K562 (cell line): ENCODE data around the gene NPFFR1. TPM values are rescaled to one million over a fixed set of nuclear protein-coding genes. Genes with fewer than 3 reads are reported as not detected.

ENCODE experiments used
- ATAC-seq: fragments of 200-7000 bp; cut with Tn5 transposase; 3 replicates; pipeline ENCODE4 v1.9.1; 2020; ENCODE audit warnings: moderate library complexity
- BruUV-seq: library from RNA; stranded (reverse); fragments of 400-500 nt; replicated peaks from 2 replicates; lab custom pipeline; 2021; lab: Mats Ljungman, UMichigan
- CTCF ChIA-PET: fragments of 300-600 bp; formaldehyde crosslinking; extraction: SDS; loops from one replicate; lab custom pipeline; 2021; ENCODE audit warnings: low intra/inter-chr PET ratio; lab: Yijun Ruan, JAX
- POLR2A ChIA-PET: fragments of 300-600, 350-650 bp; sonication (Branson Sonifier 250); formaldehyde crosslinking; extraction: SDS; loops from one replicate; lab custom pipeline; 2021; ENCODE audit warnings: antibody characterized with exemption, inconsistent platforms; lab: Yijun Ruan, JAX
- DNase-seq, 4 experiments: peaks; one replicate each; pipeline versions ENCODE4 v3.0.0 to v3.0.0-alpha.2; 2011 to 2018; ENCODE audit warnings: low spot score in 3 of 4, mixed read lengths in 3 of 4; ENCODE audit errors: extremely low read depth in 1 of 4
- FAIRE-seq: peaks from 2 replicates; lab custom pipeline; 2011; peaks lifted over from hg19 to GRCh38; lab: Jason Lieb, UNC
- H2AFZ ChIP-seq: 2 replicates; pipeline ENCODE4 v1.6.0; 2011; ENCODE audit warnings: low read depth, low read length, control low read depth, inconsistent platforms
- H3K27ac ChIP-seq: fragments of 200-600 bp; 3 replicates; pipeline ENCODE4 v1.8.0; 2011; ENCODE audit warnings: low read depth, mild to moderate bottlenecking, control low read depth, inconsistent platforms, low read length, moderate library complexity, mixed read lengths; ENCODE audit errors: extremely low read depth
- H3K27me3 ChIP-seq, 2 experiments: fragments of 300-600 bp in 1 of 2; 2 replicates in 1 of 2; 3 replicates in 1 of 2; pipeline versions ENCODE4 v1.6.0 to v1.8.0; 2011; ENCODE audit warnings: inconsistent platforms in 2 of 2, low read length in 2 of 2, mild to moderate bottlenecking in 1 of 2, mixed read lengths in 1 of 2, moderate library complexity in 1 of 2; ENCODE audit not compliant: control insufficient read depth in 2 of 2, insufficient read depth in 2 of 2
- H3K36me3 ChIP-seq: fragments of 300-600 bp; 3 replicates; pipeline ENCODE4 v1.8.0; 2011; ENCODE audit warnings: mild to moderate bottlenecking, low read length, inconsistent platforms; ENCODE audit not compliant: control insufficient read depth, insufficient read depth
- H3K4me1 ChIP-seq, 2 experiments: fragments of 200-600 bp in 1 of 2; replicated peaks in 1 of 2; 2 replicates in 1 of 2; 3 replicates in 1 of 2; pipeline versions ENCODE4 v1.5.1 to v1.8.0; 2011; ENCODE audit warnings: inconsistent platforms in 2 of 2, low read length in 2 of 2, mild to moderate bottlenecking in 1 of 2, mixed read lengths in 1 of 2, moderate library complexity in 1 of 2; ENCODE audit not compliant: control insufficient read depth in 2 of 2, insufficient read depth in 2 of 2
- H3K4me2 ChIP-seq: 2 replicates; pipeline ENCODE4 v1.6.1; 2011; ENCODE audit warnings: low read length, control low read depth, inconsistent platforms, mixed read lengths; ENCODE audit not compliant: insufficient read depth
- H3K4me3 ChIP-seq: fragments of 200-600 bp; sonication (generic), shearing (Covaris generic); 2 replicates; pipeline ENCODE4 v1.5.1; 2016; ENCODE audit warnings: control low read depth, inconsistent platforms
- H3K79me2 ChIP-seq: fragments of 200-600 bp; 3 replicates; pipeline ENCODE4 v1.8.0; 2011; ENCODE audit warnings: low read length, inconsistent platforms; ENCODE audit not compliant: control insufficient read depth, insufficient read depth
- H3K9ac ChIP-seq, 2 experiments: 2 replicates each; pipeline versions ENCODE4 v1.6.0 to v1.6.1; 2011; ENCODE audit warnings: low read depth in 2 of 2, low read length in 2 of 2, control low read depth in 1 of 2, inconsistent platforms in 1 of 2, mild to moderate bottlenecking in 1 of 2, mixed read lengths in 1 of 2; ENCODE audit not compliant: insufficient read depth in 1 of 2
- H3K9me1 ChIP-seq: one replicate; pipeline ENCODE4 v1.6.0; 2011; ENCODE audit warnings: inconsistent platforms, mild to moderate bottlenecking, low read length, moderate library complexity; ENCODE audit not compliant: control insufficient read depth, insufficient read depth
- H3K9me3 ChIP-seq: replicated peaks from 2 replicates; pipeline ENCODE4 v1.5.1; 2011; ENCODE audit warnings: low read depth, low read length, inconsistent platforms; ENCODE audit not compliant: control insufficient read depth, insufficient read depth
- H4K20me1 ChIP-seq: replicated peaks from 2 replicates; pipeline ENCODE4 v1.6.1; 2011; ENCODE audit warnings: low read length, inconsistent platforms, mixed read lengths; ENCODE audit not compliant: control insufficient read depth, insufficient read depth
- CTCF ChIP-seq, 3 experiments: IDR thresholded peaks in 2 of 3; conservative IDR thresholded peaks in 1 of 3; 2 replicates each; pipeline ENCODE4 v1.5.1; 2011 to 2012; ENCODE audit warnings: low read length in 3 of 3, mild to moderate bottlenecking in 3 of 3, control low read depth in 2 of 3, improper control_type of control experiment in 1 of 3, inconsistent platforms in 1 of 3, low read depth in 1 of 3, mixed read lengths in 1 of 3, moderate library complexity in 1 of 3; ENCODE audit not compliant: insufficient read depth in 2 of 3
- FOXJ3 ChIP-seq: sonication (generic); formaldehyde crosslinking; IDR thresholded peaks from 2 replicates; pipeline ENCODE4 v1.4.0; 2020; ENCODE audit warnings: mild to moderate bottlenecking, missing genetic modification reagents
- POLR2AphosphoS5 ChIP-seq: IDR thresholded peaks from 2 replicates; pipeline ENCODE4 v1.6.1; 2011; ENCODE audit warnings: mild to moderate bottlenecking, low read depth, low read length, moderate library complexity; ENCODE audit not compliant: control insufficient read depth, insufficient read depth
- ZNF696 ChIP-seq: fragments of 250-450 bp; sonication (Bioruptor Pico); conservative IDR thresholded peaks from 2 replicates; pipeline ENCODE4 v1.4.0; 2020; ENCODE audit warnings: mild to moderate bottlenecking, moderate library complexity
- WGBS: fragments of 100-300 bp; shearing (Covaris generic); methylation state at CpG from one replicate; pipeline ENCODE4 v1.1.6; 2016; ENCODE audit warnings: low coverage, mixed read lengths; ENCODE audit not compliant: insufficient coverage; ENCODE audit errors: missing lambda C conversion rate; 5-methylcytosine and 5-hydroxymethylcytosine counted together
- in situ Hi-C: fragments of 300-500 bp; cut with MboI; formaldehyde crosslinking; loops from 4 replicates; pipeline ENCODE4 v1.15.0; 2018; ENCODE audit warnings: inconsistent platforms, mixed read lengths
- intact Hi-C: fragments of 100-400 bp; cut with micrococcal nuclease; formaldehyde crosslinking; loops from 2 replicates; pipeline ENCODE4 v1.14.2; 2022
- polyA plus RNA-seq, 8 experiments: library from polyadenylated mRNA; depleted of rRNA in 4 of 8; stranded (reverse) in 5 of 8; unstranded in 3 of 8; fragments of >200 nt; fragmentation: Nextera tagmentation in 2 of 8; fragmentation: Illumina TruSeq in 1 of 8; extraction: Ambion mirVana in 2 of 8; extraction: Trizol in 1 of 8; gene quantifications; 2 replicates each; pipeline versions ENCODE4 v1.2.1 to v1.2.3, GENCODE V29; 2011 to 2014; ENCODE audit warnings: inconsistent platforms in 1 of 8, missing spikeins in 1 of 8
- small RNA-seq: library from RNA; depleted of rRNA; stranded (forward); fragments of <200 nt; gene quantifications from one replicate; pipeline ENCODE3, GENCODE V24; 2014
- total RNA-seq, 7 experiments: library from RNA; depleted of rRNA in 6 of 7; stranded (reverse); fragments of >200 nt in 6 of 7; fragmentation: Illumina TruSeq in 2 of 7; extraction: Trizol in 2 of 7; gene quantifications; 2 replicates each; pipeline versions ENCODE4 v1.2.1 to v1.2.3, GENCODE V29; 2011 to 2021; ENCODE audit warnings: low replicate concordance in 1 of 7

Gene NPFFR1
- total and polyA plus RNA-seq, 9 of the 15 experiments (the other 6 are each of a cell fraction or from before 2014, with no cell fraction given): under 0.01 TPM; not detected in 8

GRCh38 chr10:70198696-70199466 lies 84.9 kb downstream of the NPFFR1 start:
- BruUV-seq: no TSS peak
- in situ Hi-C loops (no loop called here), intact Hi-C loops (no loop called here)
- Histone ChIP-seq H3K4me1 (no peaks in the 10 kb centered on the region), H4K20me1 (no peaks in the 10 kb centered on the region), H3K9me3 (no peaks in the 10 kb centered on the region), H3K27ac (no peak overlapping the region), H3K9me1 (no peaks in the 10 kb centered on the region), H3K4me3 (no peak overlapping the region), H3K36me3 (peaks cover 63% of the 10 kb centered on the region), H2AFZ (no peak overlapping the region), H3K4me2 (no peak overlapping the region), H3K27me3 (no peaks in the 10 kb centered on the region), H3K79me2 (no peaks in the 10 kb centered on the region), H3K9ac (no peak overlapping the region)
- DNase-seq (no peak), FAIRE-seq (no peak), ATAC-seq (peak; percentile 46; the same call in 2 of the 3 replicates)
- CTCF ChIA-PET: no interaction called here
- POLR2A ChIA-PET: interaction anchor here (0.6 to 1.6 kb wide), 7 partner anchors 12 to 205 kb away, joined by 3 to 5 read pairs (median 3); partner anchors contain the start of genes EIF4EBP2 and SAR1A
- TF ChIP-seq ZNF696 (CRISPR knock-in tag): no peak
- TF ChIP-seq POLR2AphosphoS5: 0 out of 2 replicates have a peak, but pooled peaks have one; percentile 7
- TF ChIP-seq CTCF (IDR thresholded peaks at IDR 0.05 in 2 of 3, conservative IDR thresholded peaks at IDR 0.05 in 1 of 3; ENCODE audit: insufficient read depth in 2 of 3, low read depth in 1 of 3, low read length in 3 of 3): peak in 1 of 3 experiments; percentile 29; a peak in 1 of 6 replicates
- TF ChIP-seq FOXJ3 (CRISPR knock-in tag): no peak
- 96% methylated on average over 5 of the region's 5 CpGs for WGBS

Small RNA genes within 50 kb of the gene (small RNA-seq; reads per million reads assigned to genes)
- gene RPS25P9: not detected

Other genes with a start within 250 kb of the NPFFR1 start
Only the 7 nearest of the 9 such genes appear.
- 9.2 and 10.5 TPM in 2 replicates for gene AIFM2, start 151.2 kb downstream of the NPFFR1 start, total RNA-seq (2014; rRNA removed)
- gene AIFM2, start 151.2 kb downstream of the NPFFR1 start, total RNA-seq (2014; rRNA removed; fragmentation: Illumina TruSeq; extraction: Trizol): 3.9 and 5.3 TPM in 2 replicates
- gene AIFM2, start 151.2 kb downstream of the NPFFR1 start, total RNA-seq (2015; rRNA removed; fragmentation: Illumina TruSeq; extraction: Trizol): 7.6 and 7.8 TPM in 2 replicates
- 11.4 and 13.1 TPM in 2 replicates for gene AIFM2, start 151.2 kb downstream of the NPFFR1 start, total RNA-seq (2021)
- 8.0 and 9.9 TPM in 2 replicates for gene AIFM2, start 151.2 kb downstream of the NPFFR1 start, polyA plus RNA-seq (2011; rRNA removed)
- 9.3 and 12.1 TPM in 2 replicates for gene AIFM2, start 151.2 kb downstream of the NPFFR1 start, polyA plus RNA-seq (2014; fragmentation: Illumina TruSeq; extraction: Trizol)
- 1 to 10 TPM; 2.7 to 4.9 TPM for gene AIFM2, start 151.2 kb downstream of the NPFFR1 start, polyA plus RNA-seq (2014; fragmentation: Nextera tagmentation; extraction: Ambion mirVana)
- 13.9 and 14.1 TPM in 2 replicates for gene AIFM2, start 151.2 kb downstream of the NPFFR1 start, polyA plus RNA-seq (2014; rRNA removed)
- 0.91 and 1.8 TPM in 2 replicates for gene TYSND1, start 137.3 kb downstream of the NPFFR1 start, total RNA-seq (2014; rRNA removed)
- 0.41 and 1.4 TPM in 2 replicates for gene TYSND1, start 137.3 kb downstream of the NPFFR1 start, total RNA-seq (2014; rRNA removed; fragmentation: Illumina TruSeq; extraction: Trizol)
- gene TYSND1, start 137.3 kb downstream of the NPFFR1 start, total RNA-seq (2015; rRNA removed; fragmentation: Illumina TruSeq; extraction: Trizol): 1.4 and 1.6 TPM in 2 replicates
- 1.7 and 1.9 TPM in 2 replicates for gene TYSND1, start 137.3 kb downstream of the NPFFR1 start, total RNA-seq (2021)
- 1.3 and 2.0 TPM in 2 replicates for gene TYSND1, start 137.3 kb downstream of the NPFFR1 start, polyA plus RNA-seq (2011; rRNA removed)
- 1.3 TPM in 2 replicates for gene TYSND1, start 137.3 kb downstream of the NPFFR1 start, polyA plus RNA-seq (2014; fragmentation: Illumina TruSeq; extraction: Trizol)
- under 1 TPM; 0.60 to 0.65 TPM for gene TYSND1, start 137.3 kb downstream of the NPFFR1 start, polyA plus RNA-seq (2014; fragmentation: Nextera tagmentation; extraction: Ambion mirVana)
- 1.3 and 2.0 TPM in 2 replicates for gene TYSND1, start 137.3 kb downstream of the NPFFR1 start, polyA plus RNA-seq (2014; rRNA removed)
- gene SAR1A, start 113.5 kb downstream of the NPFFR1 start, total RNA-seq (2014; rRNA removed): 63.0 and 68.5 TPM in 2 replicates
- 96.9 and 105 TPM in 2 replicates for gene SAR1A, start 113.5 kb downstream of the NPFFR1 start, total RNA-seq (2014; rRNA removed; fragmentation: Illumina TruSeq; extraction: Trizol)
- gene SAR1A, start 113.5 kb downstream of the NPFFR1 start, total RNA-seq (2015; rRNA removed; fragmentation: Illumina TruSeq; extraction: Trizol): 79.4 and 84.9 TPM in 2 replicates
- 119 and 123 TPM in 2 replicates for gene SAR1A, start 113.5 kb downstream of the NPFFR1 start, total RNA-seq (2021)
- 123 and 129 TPM in 2 replicates for gene SAR1A, start 113.5 kb downstream of the NPFFR1 start, polyA plus RNA-seq (2011; rRNA removed)
- gene SAR1A, start 113.5 kb downstream of the NPFFR1 start, polyA plus RNA-seq (2014; fragmentation: Illumina TruSeq; extraction: Trizol): 73.8 and 76.6 TPM in 2 replicates
- gene SAR1A, start 113.5 kb downstream of the NPFFR1 start, polyA plus RNA-seq (2014; fragmentation: Nextera tagmentation; extraction: Ambion mirVana): 100 to 1,000 TPM; 115 to 132 TPM
- gene SAR1A, start 113.5 kb downstream of the NPFFR1 start, polyA plus RNA-seq (2014; rRNA removed): 53.0 and 55.8 TPM in 2 replicates
- gene PPA1, start 50.6 kb downstream of the NPFFR1 start, total RNA-seq (2014; rRNA removed): 378 and 453 TPM in 2 replicates
- 635 and 699 TPM in 2 replicates for gene PPA1, start 50.6 kb downstream of the NPFFR1 start, total RNA-seq (2014; rRNA removed; fragmentation: Illumina TruSeq; extraction: Trizol)
- 463 and 482 TPM in 2 replicates for gene PPA1, start 50.6 kb downstream of the NPFFR1 start, total RNA-seq (2015; rRNA removed; fragmentation: Illumina TruSeq; extraction: Trizol)
- 418 and 448 TPM in 2 replicates for gene PPA1, start 50.6 kb downstream of the NPFFR1 start, total RNA-seq (2021)
- 408 and 606 TPM in 2 replicates for gene PPA1, start 50.6 kb downstream of the NPFFR1 start, polyA plus RNA-seq (2011; rRNA removed)
- 454 and 471 TPM in 2 replicates for gene PPA1, start 50.6 kb downstream of the NPFFR1 start, polyA plus RNA-seq (2014; fragmentation: Illumina TruSeq; extraction: Trizol)
- 100 to 1,000 TPM; 301 to 366 TPM for gene PPA1, start 50.6 kb downstream of the NPFFR1 start, polyA plus RNA-seq (2014; fragmentation: Nextera tagmentation; extraction: Ambion mirVana)
- 591 and 627 TPM in 2 replicates for gene PPA1, start 50.6 kb downstream of the NPFFR1 start, polyA plus RNA-seq (2014; rRNA removed)
- 9.8 and 14.3 TPM in 2 replicates for gene LRRC20, start 98.6 kb upstream of the NPFFR1 start, total RNA-seq (2014; rRNA removed)
- gene LRRC20, start 98.6 kb upstream of the NPFFR1 start, total RNA-seq (2014; rRNA removed; fragmentation: Illumina TruSeq; extraction: Trizol): 3.9 and 4.4 TPM in 2 replicates
- 8.6 and 10.1 TPM in 2 replicates for gene LRRC20, start 98.6 kb upstream of the NPFFR1 start, total RNA-seq (2015; rRNA removed; fragmentation: Illumina TruSeq; extraction: Trizol)
- gene LRRC20, start 98.6 kb upstream of the NPFFR1 start, total RNA-seq (2021): 12.4 and 13.1 TPM in 2 replicates
- gene LRRC20, start 98.6 kb upstream of the NPFFR1 start, polyA plus RNA-seq (2011; rRNA removed): 15.8 and 16.9 TPM in 2 replicates
- gene LRRC20, start 98.6 kb upstream of the NPFFR1 start, polyA plus RNA-seq (2014; fragmentation: Illumina TruSeq; extraction: Trizol): 14.2 and 16.7 TPM in 2 replicates
- gene LRRC20, start 98.6 kb upstream of the NPFFR1 start, polyA plus RNA-seq (2014; fragmentation: Nextera tagmentation; extraction: Ambion mirVana): 1 to 10 TPM; 2.3 to 3.0 TPM
- 11.0 and 11.4 TPM in 2 replicates for gene LRRC20, start 98.6 kb upstream of the NPFFR1 start, polyA plus RNA-seq (2014; rRNA removed)
- gene EIF4EBP2, start 120.1 kb upstream of the NPFFR1 start, total RNA-seq (2014; rRNA removed): 18.3 and 24.5 TPM in 2 replicates
- gene EIF4EBP2, start 120.1 kb upstream of the NPFFR1 start, total RNA-seq (2014; rRNA removed; fragmentation: Illumina TruSeq; extraction: Trizol): 46.5 and 54.1 TPM in 2 replicates
- gene EIF4EBP2, start 120.1 kb upstream of the NPFFR1 start, total RNA-seq (2015; rRNA removed; fragmentation: Illumina TruSeq; extraction: Trizol): 38.1 and 39.4 TPM in 2 replicates
- gene EIF4EBP2, start 120.1 kb upstream of the NPFFR1 start, total RNA-seq (2021): 54.1 and 61.8 TPM in 2 replicates
- 34.9 and 38.3 TPM in 2 replicates for gene EIF4EBP2, start 120.1 kb upstream of the NPFFR1 start, polyA plus RNA-seq (2011; rRNA removed)
- gene EIF4EBP2, start 120.1 kb upstream of the NPFFR1 start, polyA plus RNA-seq (2014; fragmentation: Illumina TruSeq; extraction: Trizol): 57.4 and 67.5 TPM in 2 replicates
- 10 to 100 TPM; 16.1 to 25.5 TPM for gene EIF4EBP2, start 120.1 kb upstream of the NPFFR1 start, polyA plus RNA-seq (2014; fragmentation: Nextera tagmentation; extraction: Ambion mirVana)
- 27.5 and 31.3 TPM in 2 replicates for gene EIF4EBP2, start 120.1 kb upstream of the NPFFR1 start, polyA plus RNA-seq (2014; rRNA removed)
- not detected in 2 replicates for gene NODAL, start 157.7 kb upstream of the NPFFR1 start, total RNA-seq (2014; rRNA removed)
- not detected in 2 replicates for gene NODAL, start 157.7 kb upstream of the NPFFR1 start, total RNA-seq (2014; rRNA removed; fragmentation: Illumina TruSeq; extraction: Trizol)
- gene NODAL, start 157.7 kb upstream of the NPFFR1 start, total RNA-seq (2015; rRNA removed; fragmentation: Illumina TruSeq; extraction: Trizol): not detected in 2 replicates
- not detected in 2 replicates for gene NODAL, start 157.7 kb upstream of the NPFFR1 start, total RNA-seq (2021)
- gene NODAL, start 157.7 kb upstream of the NPFFR1 start, polyA plus RNA-seq (2011; rRNA removed): not detected in 2 replicates
- not detected in 2 replicates for gene NODAL, start 157.7 kb upstream of the NPFFR1 start, polyA plus RNA-seq (2014; fragmentation: Illumina TruSeq; extraction: Trizol)
- not detected for gene NODAL, start 157.7 kb upstream of the NPFFR1 start, polyA plus RNA-seq (2014; fragmentation: Nextera tagmentation; extraction: Ambion mirVana)
- not detected in 2 replicates for gene NODAL, start 157.7 kb upstream of the NPFFR1 start, polyA plus RNA-seq (2014; rRNA removed)